ENCODE measurements around the gene LRRC47. TPM values are rescaled to one million over a fixed set of nuclear protein-coding genes. Genes with fewer than 3 reads are reported as not detected.

Gene LRRC47
- total RNA-seq, 6 experiments from 2014 or later: 39.1 to 51.0 (median 45.2) TPM

- H3K27ac Mint-ChIP-seq: no peak overlapping the region
- no peaks in the 10 kb centered on the region for H3K36me3 Mint-ChIP-seq (ENCODE audit: low read depth)
- no peak for TF ChIP-seq CTCF (IDR thresholded peaks at IDR 0.05)
- H3K4me3 Mint-ChIP-seq: no peak overlapping the region
- no peak for DNase-seq
- H3K4me1 Mint-ChIP-seq (ENCODE audit: low read depth): no peaks in the 10 kb centered on the region
- H3K27me3 Mint-ChIP-seq (ENCODE audit: insufficient read depth): peaks cover 10% of the 10 kb centered on the region
- H3K9me3 Mint-ChIP-seq: no peaks in the 10 kb centered on the region
Observed at GRCh38 chr1:3735688-3736087, 60.6 kb downstream of the LRRC47 start.

GRCh38 chr1:3735027-3735681 lies 61.1 kb downstream of the LRRC47 start:
- no peak for DNase-seq
- H3K4me3 Mint-ChIP-seq: no peak overlapping the region
- H3K36me3 Mint-ChIP-seq (ENCODE audit: low read depth): no peaks in the 10 kb centered on the region
- H3K27me3 Mint-ChIP-seq (ENCODE audit: insufficient read depth): peaks cover 10% of the 10 kb centered on the region
- no peaks in the 10 kb centered on the region for H3K9me3 Mint-ChIP-seq
- H3K27ac Mint-ChIP-seq: no peak overlapping the region
- H3K4me1 Mint-ChIP-seq (ENCODE audit: low read depth): no peaks in the 10 kb centered on the region
- TF ChIP-seq CTCF (IDR thresholded peaks at IDR 0.05): no peak

- peaks cover 11% of the 10 kb centered on the region for H3K27me3 Mint-ChIP-seq (ENCODE audit: insufficient read depth)
- H3K9me3 Mint-ChIP-seq: no peaks in the 10 kb centered on the region
- no peaks in the 10 kb centered on the region for H3K4me1 Mint-ChIP-seq (ENCODE audit: low read depth)
- no peaks in the 10 kb centered on the region for H3K36me3 Mint-ChIP-seq (ENCODE audit: low read depth)
- TF ChIP-seq CTCF (IDR thresholded peaks at IDR 0.05): no peak
- H3K4me3 Mint-ChIP-seq: no peak overlapping the region
- no peak for DNase-seq
- no peak overlapping the region for H3K27ac Mint-ChIP-seq
Observed at GRCh38 chr1:3734602-3735001, 61.7 kb downstream of the LRRC47 start.

GRCh38 chr1:3733883-3734589 lies 62.3 kb downstream of the LRRC47 start:
- no peak for TF ChIP-seq CTCF (IDR thresholded peaks at IDR 0.05)
- Mint-ChIP-seq H3K36me3 (ENCODE audit: low read depth) (no peaks in the 10 kb centered on the region), H3K27me3 (ENCODE audit: insufficient read depth) (peaks cover 13% of the 10 kb centered on the region), H3K4me1 (ENCODE audit: low read depth) (no peaks in the 10 kb centered on the region), H3K4me3 (no peak overlapping the region), H3K27ac (no peak overlapping the region), H3K9me3 (no peaks in the 10 kb centered on the region)
- DNase-seq: no peak

- DNase-seq: no peak
Observed at GRCh38 chr1:3733094-3733882, 63.0 kb downstream of the LRRC47 start.

More at GRCh38 chr1:3733094-3733882, 63.0 kb downstream of the LRRC47 start:
- H3K4me3 Mint-ChIP-seq: no peak overlapping the region
- H3K9me3 Mint-ChIP-seq: no peaks in the 10 kb centered on the region
- no peaks in the 10 kb centered on the region for H3K36me3 Mint-ChIP-seq (ENCODE audit: low read depth)
- TF ChIP-seq CTCF (IDR thresholded peaks at IDR 0.05): no peak
- H3K27me3 Mint-ChIP-seq (ENCODE audit: insufficient read depth): peaks cover 14% of the 10 kb centered on the region
- H3K4me1 Mint-ChIP-seq (ENCODE audit: low read depth): no peaks in the 10 kb centered on the region
- no peak overlapping the region for H3K27ac Mint-ChIP-seq
